Dorsolateral prefrontal cortex (tissue), 118 donors: ENCODE results near the gene ARHGAP9. TPM values are rescaled to one million over a fixed set of nuclear protein-coding genes. Genes with fewer than 3 reads are reported as not detected.

Experiments
- microRNA-seq, 43 experiments: library from miRNA; unstranded; fragments of <30 nt; microRNA quantifications; one replicate each; pipeline ENCODE4 v1.2.0, GENCODE V29; 2022
- total RNA-seq, 120 experiments: library from RNA; stranded (reverse); gene quantifications; one replicate each; pipeline versions ENCODE4 v1.2.3 to v1.2.4, GENCODE V29; 2022

The ARHGAP9 gene
- total RNA-seq, 120 experiments from 2014 or later, result 7.1 to 28.3 (median 14.6) TPM

Small RNA genes lying within 50 kb of the gene (microRNA-seq; reads per million reads assigned to microRNA genes)
- gene MIR616 (0 to 1.9 (median 0.42) reads per million in 43 experiments), gene MIR6758 (0 to 2.6 (median 0.40) reads per million in 43 experiments)

Other genes with a start within 250 kb of the ARHGAP9 start
- 1 to 10 TPM in 116 of 120 experiments, under 1 TPM in 4; 0.70 to 7.1 (median 2.8) TPM for gene STAC3, start 228.7 kb downstream of the ARHGAP9 start, total RNA-seq
- 100 to 1,000 TPM; 109 to 241 (median 155) TPM for gene R3HDM2, start 48.8 kb downstream of the ARHGAP9 start, total RNA-seq
- gene INHBC, start 45.1 kb downstream of the ARHGAP9 start, total RNA-seq, result 1 to 10 TPM in 1 of 120 experiments, under 1 TPM in 16, not detected in 103; 0.17 to 1.1 (median 0.26) TPM
- 1 to 10 TPM in 3 of 120 experiments, under 1 TPM in 26, not detected in 91; 0.17 to 2.6 (median 0.44) TPM for gene INHBE, start 24.6 kb downstream of the ARHGAP9 start, total RNA-seq
- 10 to 100 TPM in 6 of 120 experiments, 1 to 10 TPM in 88, under 1 TPM in 25, not detected in 1; 0.15 to 12.1 (median 2.1) TPM for gene GLI1, start 20.1 kb downstream of the ARHGAP9 start, total RNA-seq
- gene MARS1, start 8.2 kb upstream of the ARHGAP9 start, total RNA-seq, result 100 to 1,000 TPM; 134 to 299 (median 183) TPM
- gene DDIT3, start 40.6 kb upstream of the ARHGAP9 start, total RNA-seq, result 100 to 1,000 TPM in 1 of 120 experiments, 10 to 100 TPM in 119; 17.0 to 102 (median 32.4) TPM
- gene MBD6, start 43.0 kb upstream of the ARHGAP9 start, total RNA-seq, result 10 to 100 TPM; 24.9 to 78.4 (median 47.8) TPM
- gene DCTN2, start 67.3 kb upstream of the ARHGAP9 start, total RNA-seq, result 100 to 1,000 TPM; 106 to 224 (median 181) TPM
- 1,000 to 10,000 TPM in 27 of 120 experiments, 100 to 1,000 TPM in 93; 272 to 2,157 (median 860) TPM for gene KIF5A, start 70.2 kb upstream of the ARHGAP9 start, total RNA-seq
- 100 to 1,000 TPM in 2 of 120 experiments, 10 to 100 TPM in 118; 37.9 to 103 (median 73.9) TPM for gene PIP4K2C, start 111.3 kb upstream of the ARHGAP9 start, total RNA-seq
- 100 to 1,000 TPM in 112 of 120 experiments, 10 to 100 TPM in 8; 85.9 to 178 (median 123) TPM for gene DTX3, start 125.0 kb upstream of the ARHGAP9 start, total RNA-seq
- gene ARHGEF25, start 131.6 kb upstream of the ARHGAP9 start, total RNA-seq, result 100 to 1,000 TPM in 54 of 120 experiments, 10 to 100 TPM in 66; 29.1 to 145 (median 96.5) TPM
- gene B4GALNT1, start 153.3 kb upstream of the ARHGAP9 start, total RNA-seq, result 100 to 1,000 TPM in 16 of 120 experiments, 10 to 100 TPM in 104; 23.9 to 123 (median 85.1) TPM
- 100 to 1,000 TPM; 111 to 171 (median 140) TPM for gene OS9, start 214.3 kb upstream of the ARHGAP9 start, total RNA-seq